IMR-90 (cell line): ENCODE results near the gene EMC8. TPM values are rescaled to one million over a fixed set of nuclear protein-coding genes. Genes with fewer than 3 reads are reported as not detected.

Experiments
- ATAC-seq: fragments of 200-7000 bp; cut with Tn5 transposase; 2 replicates; pipeline ENCODE4 v1.9.1; 2020; ENCODE audit warnings: low read depth, mild to moderate bottlenecking, moderate library complexity
- BruUV-seq: library from RNA; stranded (reverse); fragments of 400-500 nt; replicated peaks from 2 replicates; lab custom pipeline; 2021; lab: Mats Ljungman, UMichigan
- CTCF ChIA-PET: fragments of 300-600 bp; formaldehyde crosslinking; extraction: SDS; loops from one replicate; lab custom pipeline; 2021; ENCODE audit warnings: antibody characterized with exemption; lab: Yijun Ruan, JAX
- POLR2A ChIA-PET: fragments of 300-600 bp; sonication (Branson Sonifier 250); formaldehyde crosslinking; loops from one replicate; lab custom pipeline; 2022; ENCODE audit warnings: antibody characterized with exemption; ENCODE audit not compliant: unreplicated experiment; lab: Charles Lee
- DNase-seq: peaks from one replicate; pipeline ENCODE4 v3.0.0; 2013
- H2AFZ ChIP-seq: replicated peaks from 2 replicates; pipeline ENCODE3; 2013; ENCODE audit warnings: low read length, mild to moderate bottlenecking; ENCODE audit not compliant: poor library complexity
- H2AK5ac ChIP-seq: 2 replicates; pipeline ENCODE4 v1.6.1; 2013; ENCODE audit warnings: low read depth, low read length, inconsistent platforms
- H2AK9ac ChIP-seq: replicated peaks from 2 replicates; pipeline ENCODE3; 2013; ENCODE audit warnings: mild to moderate bottlenecking, low read depth, low read length, moderate library complexity; ENCODE audit not compliant: poor library complexity
- H2BK120ac ChIP-seq: 2 replicates; pipeline ENCODE4 v1.6.1; 2013; ENCODE audit warnings: low read depth, low read length, inconsistent platforms
- H2BK15ac ChIP-seq: 3 replicates; pipeline ENCODE4 v1.6.1; 2013; ENCODE audit warnings: low read depth, low read length, inconsistent platforms
- H2BK20ac ChIP-seq: 2 replicates; pipeline ENCODE4 v1.6.1; 2013; ENCODE audit warnings: low read depth, mild to moderate bottlenecking, inconsistent platforms, low read length, moderate library complexity
- H2BK5ac ChIP-seq: 2 replicates; pipeline ENCODE4 v1.6.1; 2013; ENCODE audit warnings: mild to moderate bottlenecking, low read depth, low read length, inconsistent platforms; ENCODE audit not compliant: poor library complexity, severe bottlenecking
- H3K14ac ChIP-seq: replicated peaks from 2 replicates; pipeline ENCODE4 v1.6.1; 2013; ENCODE audit warnings: low read depth, low read length, inconsistent platforms
- H3K18ac ChIP-seq: 2 replicates; pipeline ENCODE4 v1.6.1; 2013; ENCODE audit warnings: low read depth, low read length, control low read depth
- H3K23ac ChIP-seq: 2 replicates; pipeline ENCODE4 v1.6.1; 2013; ENCODE audit warnings: low read depth, low read length, inconsistent platforms
- H3K27ac ChIP-seq: 2 replicates; pipeline ENCODE4 v1.5.1; 2013; ENCODE audit warnings: mild to moderate bottlenecking, control low read depth, low read length; ENCODE audit not compliant: insufficient read depth
- H3K27me3 ChIP-seq: 2 replicates; pipeline ENCODE4 v1.6.1; 2013; ENCODE audit warnings: low read length; ENCODE audit not compliant: control insufficient read depth, insufficient read depth
- H3K36me3 ChIP-seq: 2 replicates; pipeline ENCODE4 v1.6.1; 2013; ENCODE audit warnings: low read length, mixed read lengths; ENCODE audit not compliant: control insufficient read depth, insufficient read depth
- H3K4ac ChIP-seq: 2 replicates; pipeline ENCODE4 v1.6.1; 2013; ENCODE audit warnings: low read depth, low read length, inconsistent platforms
- H3K4me1 ChIP-seq: 2 replicates; pipeline ENCODE4 v1.6.1; 2013; ENCODE audit warnings: low read length, mixed read lengths; ENCODE audit not compliant: control insufficient read depth, insufficient read depth
- H3K4me2 ChIP-seq: 2 replicates; pipeline ENCODE4 v1.6.1; 2013; ENCODE audit warnings: low read depth, mild to moderate bottlenecking, control low read depth, low read length, moderate library complexity
- H3K4me3 ChIP-seq: 2 replicates; pipeline ENCODE4 v1.5.1; 2013; ENCODE audit warnings: low read depth, mild to moderate bottlenecking, control low read depth, low read length, moderate library complexity; ENCODE audit not compliant: insufficient read depth
- H3K56ac ChIP-seq: 2 replicates; pipeline ENCODE4 v1.6.1; 2013; ENCODE audit warnings: low read length, inconsistent platforms; ENCODE audit not compliant: insufficient read depth; ENCODE audit errors: extremely low read depth
- H3K79me1 ChIP-seq, 2 experiments: 2 replicates each; pipeline ENCODE4 v1.6.1; 2013; ENCODE audit warnings: low read length in 2 of 2, inconsistent platforms in 1 of 2, low read depth in 1 of 2
- H3K9ac ChIP-seq: 2 replicates; pipeline ENCODE4 v1.6.1; 2013; ENCODE audit warnings: low read depth, low read length, control low read depth
- H3K9me1 ChIP-seq: 2 replicates; pipeline ENCODE4 v1.6.1; 2013; ENCODE audit warnings: low read length, inconsistent platforms; ENCODE audit not compliant: insufficient read depth
- H3K9me3 ChIP-seq: 2 replicates; pipeline ENCODE4 v1.6.1; 2013; ENCODE audit warnings: low read length; ENCODE audit not compliant: control insufficient read depth, insufficient read depth
- H4K20me1 ChIP-seq: 2 replicates; pipeline ENCODE4 v1.6.1; 2013; ENCODE audit warnings: low read length, inconsistent platforms; ENCODE audit not compliant: insufficient read depth
- H4K5ac ChIP-seq: 2 replicates; pipeline ENCODE4 v1.6.1; 2013; ENCODE audit warnings: mild to moderate bottlenecking, low read depth, low read length, control low read depth
- H4K8ac ChIP-seq, 2 experiments: 2 replicates each; pipeline ENCODE4 v1.6.1; 2013; ENCODE audit warnings: low read depth in 2 of 2, low read length in 2 of 2, control low read depth in 1 of 2, inconsistent platforms in 1 of 2
- H4K91ac ChIP-seq: 2 replicates; pipeline ENCODE4 v1.6.1; 2013; ENCODE audit warnings: low read depth, low read length, inconsistent platforms; ENCODE audit not compliant: insufficient read depth
- BHLHE40 ChIP-seq: fragments of 150-350 bp; IDR thresholded peaks from 2 replicates; pipeline ENCODE4 v1.6.1; 2016; ENCODE audit warnings: mild to moderate bottlenecking, low read depth, low read length
- CEBPB ChIP-seq: IDR thresholded peaks from 2 replicates; pipeline ENCODE4 v1.6.1; 2012; ENCODE audit warnings: low read depth, low read length, improper control_type of control experiment
- CHD1 ChIP-seq: IDR thresholded peaks from 2 replicates; pipeline ENCODE4 v1.6.1; 2012; ENCODE audit warnings: low read depth, low read length, improper control_type of control experiment
- FOS ChIP-seq: fragments of 150-350 bp; IDR thresholded peaks from 2 replicates; pipeline ENCODE4 v1.6.1; 2016; ENCODE audit warnings: low read depth, low read length
- MAZ ChIP-seq: IDR thresholded peaks from 2 replicates; pipeline ENCODE4 v1.6.1; 2012; ENCODE audit warnings: low read depth, mild to moderate bottlenecking, low read length, improper control_type of control experiment, moderate library complexity, borderline replicate concordance
- MXI1 ChIP-seq: IDR thresholded peaks from 2 replicates; pipeline ENCODE4 v1.6.1; 2012; ENCODE audit warnings: low read depth, mild to moderate bottlenecking, low read length, moderate library complexity, borderline replicate concordance
- NFE2L2 ChIP-seq: fragments of 150-350 bp; IDR thresholded peaks from 2 replicates; pipeline ENCODE4 v1.6.1; 2016; ENCODE audit warnings: low read depth, mild to moderate bottlenecking, low read length
- POLR2A ChIP-seq: IDR thresholded peaks from 2 replicates; pipeline ENCODE4 v1.6.1; 2012; ENCODE audit warnings: mild to moderate bottlenecking, low read depth, low read length
- RFX5 ChIP-seq: IDR thresholded peaks from 2 replicates; pipeline ENCODE4 v1.8.0; 2012; ENCODE audit warnings: low read depth, mild to moderate bottlenecking, low read length, moderate library complexity
- SMC3 ChIP-seq: fragments of 150-350 bp; IDR thresholded peaks from 2 replicates; pipeline ENCODE4 v1.6.1; 2016; ENCODE audit warnings: low read depth, mild to moderate bottlenecking, antibody characterized with exemption, low read length, moderate library complexity
- WGBS, 2 experiments: methylation state at CpG; one replicate each; pipeline versions ENCODE4 v1.1.5 to v1.1.7; 2013; ENCODE audit warnings: missing lambda C conversion rate in 2 of 2; ENCODE audit not compliant: insufficient read length in 1 of 2; ENCODE audit errors: extremely low coverage in 2 of 2; 5-methylcytosine and 5-hydroxymethylcytosine counted together
- dilution Hi-C: fragments of 300-500 bp; cut with HindIII; formaldehyde crosslinking; loops from one replicate; pipeline ENCODE4 v1.14.3; 2018; ENCODE audit warnings: low sequenced_read_pairs; ENCODE audit not compliant: unreplicated experiment
- in situ Hi-C: fragments of 300-500 bp; cut with MboI; formaldehyde crosslinking; loops from 3 replicates; pipeline ENCODE4 v1.14.3; 2019; ENCODE audit warnings: low sequenced_read_pairs, inconsistent platforms, mixed read lengths
- intact Hi-C: fragments of 100-400 bp; cut with micrococcal nuclease; formaldehyde crosslinking; loops from 2 replicates; pipeline ENCODE4 v1.10.0; 2022
- polyA plus RNA-seq, 3 experiments: library from polyadenylated mRNA; depleted of rRNA; stranded (reverse); fragments of >200 nt; gene quantifications; 2 replicates each; pipeline ENCODE4 v1.2.3, GENCODE V29; 2012; ENCODE audit warnings: low replicate concordance in 1 of 3
- total RNA-seq: library from RNA; depleted of rRNA; stranded (reverse); fragments of >200 nt; gene quantifications from 2 replicates; pipeline ENCODE4 v1.2.3, GENCODE V29; 2012

The EMC8 gene
- total and polyA plus RNA-seq, 2 of the 4 experiments (the other 2 are of a cell fraction) = 23.7 to 48.9 TPM

GRCh38 chr16:85763616-85764015, 35.7 kb downstream of the EMC8 start:
- Histone ChIP-seq H3K27ac (no peak overlapping the region), H3K9me1 (peaks cover 15% of the 10 kb centered on the region), H2BK120ac (no peak overlapping the region), H3K79me1 (peaks cover 0 to 10% of the 10 kb centered on the region in 2 experiments; a peak in 1 of 4 replicates), H4K5ac (no peak overlapping the region), H2AFZ (no peak overlapping the region), H3K4me3 (no peak overlapping the region), H2AK9ac (no peak overlapping the region), H4K91ac (no peak overlapping the region), H2AK5ac (no peak overlapping the region), H2BK20ac (no peak overlapping the region), H3K4me1 (peaks cover 12% of the 10 kb centered on the region), H2BK5ac (no peak overlapping the region), H3K9me3 (no peaks in the 10 kb centered on the region), H3K14ac (no peak overlapping the region), H3K4me2 (no peak overlapping the region), H3K23ac (no peak overlapping the region), H3K56ac (no peak overlapping the region), H3K9ac (no peak overlapping the region), H4K8ac (no peak overlapping the region), H3K4ac (no peak overlapping the region), H4K20me1 (no peaks in the 10 kb centered on the region), H2BK15ac (no peak overlapping the region), H3K18ac (no peak overlapping the region), H3K36me3 (no peaks in the 10 kb centered on the region), H3K27me3 (no peaks in the 10 kb centered on the region; the same call in 1 of the 2 replicates)
- ChIA-PET POLR2A (no interaction called here), CTCF (no interaction called here)
- intact Hi-C loops (no loop called here), dilution Hi-C loops (no loop called here), in situ Hi-C loops (no loop called here)
- BruUV-seq = no TSS peak
- TF ChIP-seq NFE2L2 (no peak), RFX5 (no peak), SMC3 (no peak), CEBPB (no peak), CHD1 (no peak), MAZ (no peak), FOS (no peak), BHLHE40 (no peak), POLR2A (no peak), MXI1 (no peak)
- WGBS, 2 experiments = no CpG with 5 or more reads among the region's 2 CpGs
- DNase-seq (no peak), ATAC-seq (no peak)
